ENCODE results near the gene ST13.

DNA sequence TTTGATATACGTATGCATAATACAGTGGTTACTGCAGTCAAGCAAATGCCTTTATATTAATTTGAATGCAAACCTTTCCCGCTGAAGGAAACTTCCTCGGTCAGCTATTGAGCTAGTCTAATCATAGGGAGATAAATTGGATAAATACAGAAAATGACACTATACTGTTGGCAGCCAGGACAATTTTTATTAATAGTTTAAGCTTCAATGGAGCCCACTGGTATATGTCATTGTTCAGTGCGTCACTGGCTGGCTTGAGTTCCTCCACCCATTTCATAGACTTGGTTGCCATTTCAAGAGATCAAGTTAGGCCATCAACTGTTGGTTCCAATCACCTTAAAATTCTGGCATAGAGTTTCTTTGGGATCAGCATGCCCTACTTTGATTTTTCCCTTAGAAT lies 38.0 kb upstream of the ST13 start:
- TF ChIP-seq, protein P1, sequence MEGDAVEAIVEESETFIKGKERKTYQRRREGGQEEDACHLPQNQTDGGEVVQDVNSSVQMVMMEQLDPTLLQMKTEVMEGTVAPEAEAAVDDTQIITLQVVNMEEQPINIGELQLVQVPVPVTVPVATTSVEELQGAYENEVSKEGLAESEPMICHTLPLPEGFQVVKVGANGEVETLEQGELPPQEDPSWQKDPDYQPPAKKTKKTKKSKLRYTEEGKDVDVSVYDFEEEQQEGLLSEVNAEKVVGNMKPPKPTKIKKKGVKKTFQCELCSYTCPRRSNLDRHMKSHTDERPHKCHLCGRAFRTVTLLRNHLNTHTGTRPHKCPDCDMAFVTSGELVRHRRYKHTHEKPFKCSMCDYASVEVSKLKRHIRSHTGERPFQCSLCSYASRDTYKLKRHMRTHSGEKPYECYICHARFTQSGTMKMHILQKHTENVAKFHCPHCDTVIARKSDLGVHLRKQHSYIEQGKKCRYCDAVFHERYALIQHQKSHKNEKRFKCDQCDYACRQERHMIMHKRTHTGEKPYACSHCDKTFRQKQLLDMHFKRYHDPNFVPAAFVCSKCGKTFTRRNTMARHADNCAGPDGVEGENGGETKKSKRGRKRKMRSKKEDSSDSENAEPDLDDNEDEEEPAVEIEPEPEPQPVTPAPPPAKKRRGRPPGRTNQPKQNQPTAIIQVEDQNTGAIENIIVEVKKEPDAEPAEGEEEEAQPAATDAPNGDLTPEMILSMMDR (conservative IDR thresholded peaks at IDR 0.05; ENCODE audit: low read depth, low read length), result no peak
- no peak for TF ChIP-seq EZH2 (IDR thresholded peaks at IDR 0.05; ENCODE audit: low read length, unreplicated experiment)
- TF ChIP-seq EZH2phosphoT487 (IDR thresholded peaks at IDR 0.05; ENCODE audit: borderline replicate concordance, low read length), result no peak

All from PC-3 (cell line).